ENCODE measurements around the gene LPP.

LPP gene

DNA sequence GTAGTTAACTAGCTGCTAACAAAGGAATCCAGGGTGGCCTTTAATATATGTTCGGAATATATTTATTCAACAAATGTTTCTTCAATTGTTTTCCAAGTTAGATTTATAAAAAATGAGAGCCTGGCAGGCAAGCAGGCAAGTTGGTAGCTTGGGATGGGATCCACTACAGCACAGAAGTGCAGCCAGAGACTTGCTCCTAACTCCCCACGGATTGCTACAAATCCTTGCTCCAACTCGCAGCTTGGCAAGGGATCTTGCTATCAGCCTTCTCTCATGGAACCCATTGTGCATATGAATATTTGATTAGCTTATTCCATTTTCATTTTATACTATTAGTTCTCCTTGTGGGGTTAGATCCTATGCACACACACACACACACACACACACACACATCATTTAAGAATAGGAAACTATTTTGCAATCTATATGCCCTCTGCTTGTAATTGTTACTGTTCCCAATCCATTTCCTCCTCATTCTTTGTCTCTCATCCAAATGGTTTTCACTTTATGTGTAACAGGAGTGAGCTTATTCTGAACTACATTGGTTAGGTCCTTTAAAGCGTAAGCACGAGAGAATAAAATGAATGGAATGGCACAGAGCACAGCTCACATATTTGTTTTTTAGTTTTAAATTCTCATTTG is 505.6 kb downstream of the LPP start:
- no peak for DNase-seq (ENCODE audit: low spot score)
- no peak for FAIRE-seq

DNA sequence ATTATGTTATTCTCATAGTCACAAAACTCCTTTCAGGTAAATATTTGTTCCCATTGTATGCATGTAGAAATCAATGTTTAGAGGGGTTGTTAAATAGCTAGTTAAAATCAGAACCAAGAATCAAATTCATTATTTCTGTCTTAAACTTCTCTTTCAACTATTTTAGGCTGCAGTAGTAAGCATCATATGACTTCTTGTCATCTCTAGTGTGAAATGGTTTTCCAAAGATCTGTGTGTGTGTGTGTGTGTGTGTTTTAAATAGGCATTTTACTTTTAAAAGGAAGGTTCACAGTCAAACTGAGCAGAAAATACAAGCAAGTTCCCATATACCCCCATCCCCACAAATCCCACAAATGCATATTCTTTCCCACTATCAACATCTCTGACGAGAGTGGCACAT is 506.5 kb downstream of the LPP start:
- no peak for DNase-seq (ENCODE audit: low spot score)
- no peak for FAIRE-seq

DNA sequence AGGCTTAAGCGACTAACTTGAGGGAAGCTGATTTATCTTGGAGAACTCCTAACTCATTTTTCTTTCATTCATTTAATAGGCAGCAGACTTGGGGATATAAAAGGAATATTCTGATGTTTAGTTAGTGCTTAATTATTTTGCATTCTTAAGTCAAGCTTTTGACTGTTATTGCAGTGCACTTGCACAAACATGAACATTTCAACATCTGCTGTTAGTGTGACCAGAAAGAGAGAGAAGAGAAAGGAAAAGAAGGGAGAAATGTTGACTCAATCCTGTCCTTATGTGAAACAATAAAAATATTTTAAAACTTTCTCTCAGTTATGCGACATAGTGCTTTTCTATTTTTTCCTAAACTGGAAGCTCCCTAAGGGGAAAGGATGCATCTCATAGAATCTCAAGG is 507.8 kb downstream of the LPP start:
- DNase-seq (ENCODE audit: low spot score): no peak
- FAIRE-seq: no peak

DNA sequence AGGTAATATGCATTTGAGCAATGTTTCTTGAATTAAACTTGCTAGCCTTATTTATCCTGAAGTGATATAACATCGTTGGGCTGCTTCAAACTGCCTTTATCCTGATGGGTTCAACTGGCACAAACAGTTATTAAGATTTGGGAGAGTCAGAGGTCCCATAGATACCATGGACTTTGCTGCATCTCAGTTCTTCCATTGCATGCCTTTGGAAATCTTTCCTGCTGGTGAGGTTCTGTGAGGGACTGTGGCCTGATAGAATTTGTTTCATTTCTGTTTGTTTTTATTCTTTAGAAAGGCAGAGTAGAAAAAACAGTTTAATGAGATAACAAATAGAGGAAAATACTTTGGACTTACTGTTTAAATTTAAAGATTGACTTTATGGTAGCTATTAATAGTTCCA is 508.3 kb downstream of the LPP start:
- DNase-seq (ENCODE audit: low spot score) (no peak), FAIRE-seq (no peak)

DNA sequence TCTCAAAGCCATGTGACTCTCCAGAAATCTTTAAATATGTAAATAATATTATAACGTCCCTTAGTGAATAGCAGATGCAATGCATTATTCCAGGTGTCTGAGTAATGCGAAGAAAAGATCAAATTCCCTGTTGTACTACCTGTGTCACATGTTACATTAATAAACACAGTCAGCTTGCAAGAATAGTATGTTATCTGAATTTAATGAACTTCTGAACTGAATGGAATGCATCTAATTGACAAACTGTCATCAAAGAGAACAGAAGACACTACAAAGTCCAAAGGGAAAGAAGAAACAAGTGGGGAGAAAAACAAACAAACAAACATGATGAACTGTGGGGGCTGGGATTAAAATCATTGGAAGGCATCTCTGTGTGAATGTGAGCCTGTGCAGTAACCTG is 508.8 kb downstream of the LPP start:
- FAIRE-seq (no peak), DNase-seq (ENCODE audit: low spot score) (no peak)

DNA sequence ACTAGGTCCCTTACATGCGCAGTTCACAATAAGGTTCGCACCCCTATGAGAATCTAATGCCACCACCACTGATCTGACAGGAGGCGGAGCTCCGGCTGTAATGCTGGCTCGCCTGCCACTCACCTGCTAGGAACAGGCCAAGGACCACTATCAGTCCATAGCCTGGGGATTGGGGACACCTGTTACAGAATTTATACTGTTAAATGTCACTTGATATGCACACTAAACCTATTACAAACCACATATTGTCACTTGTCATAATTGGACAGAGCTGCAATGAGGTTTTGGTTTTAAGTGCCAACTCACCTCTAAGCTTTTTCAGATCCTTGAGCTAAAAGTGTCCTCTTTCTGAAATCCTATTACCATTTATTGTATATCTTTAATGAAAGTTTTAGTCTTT is 509.9 kb downstream of the LPP start:
- DNase-seq (ENCODE audit: low spot score): no peak
- FAIRE-seq: no peak

DNA sequence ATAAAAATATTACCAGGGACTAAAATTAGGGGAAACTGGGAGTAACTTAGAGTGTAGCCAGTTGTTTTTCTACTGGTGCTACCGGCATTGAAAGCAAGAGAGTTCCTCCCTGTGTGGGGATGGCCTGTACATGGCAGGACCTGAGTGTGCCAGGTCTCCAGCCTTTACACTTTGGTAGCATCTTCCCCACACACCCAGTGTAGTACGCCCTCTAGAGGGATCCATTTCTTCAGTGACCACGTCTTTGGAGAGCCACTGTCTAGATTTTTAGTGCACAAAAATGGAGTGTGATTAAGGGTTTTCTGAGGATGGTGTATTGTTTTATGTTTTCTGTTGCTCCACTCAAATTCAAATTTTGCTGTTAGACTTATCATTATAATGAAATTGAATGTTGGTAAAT is 510.8 kb downstream of the LPP start:
- no peak for FAIRE-seq
- no peak for DNase-seq (ENCODE audit: low spot score)

DNA sequence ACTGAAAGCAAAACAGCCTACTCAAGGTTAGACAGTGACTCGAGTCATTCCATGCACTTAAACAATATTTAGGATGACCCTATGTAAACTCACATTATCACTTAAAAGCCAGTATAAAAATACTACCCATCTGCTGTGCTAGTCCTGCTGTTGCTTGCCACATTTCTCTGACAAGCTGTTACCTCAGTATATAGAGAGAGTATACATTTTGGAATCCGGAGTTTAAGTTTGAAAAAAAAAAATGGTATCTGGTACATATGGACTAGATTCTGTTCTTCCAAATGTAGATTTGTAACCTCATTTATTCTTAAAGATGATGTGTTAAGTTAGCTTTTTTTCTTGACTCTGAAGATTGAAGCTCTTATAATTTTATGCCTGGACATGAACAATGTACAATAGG is 514.0 kb downstream of the LPP start:
- FAIRE-seq (no peak), DNase-seq (ENCODE audit: low spot score) (no peak)

DNA sequence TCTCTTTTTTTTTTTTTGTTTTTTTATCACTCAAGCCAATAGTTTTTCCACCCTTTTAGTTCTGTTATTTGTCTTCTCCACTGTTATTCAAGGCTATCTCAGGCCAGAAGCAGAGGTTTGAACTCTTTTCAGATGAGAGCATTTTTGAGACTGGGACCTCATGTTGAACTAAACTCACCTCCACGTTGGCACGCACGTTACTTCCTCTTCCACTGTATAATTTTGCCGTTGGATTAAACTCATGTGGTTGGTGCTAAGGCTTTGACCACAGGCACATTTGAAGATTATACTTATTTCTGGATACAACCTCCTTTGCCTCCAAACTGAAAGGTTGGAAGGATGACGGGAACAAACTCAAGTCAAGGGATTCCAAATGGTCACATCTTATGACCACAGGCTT is 516.5 kb downstream of the LPP start:
- FAIRE-seq (no peak), DNase-seq (ENCODE audit: low spot score) (no peak)

DNA sequence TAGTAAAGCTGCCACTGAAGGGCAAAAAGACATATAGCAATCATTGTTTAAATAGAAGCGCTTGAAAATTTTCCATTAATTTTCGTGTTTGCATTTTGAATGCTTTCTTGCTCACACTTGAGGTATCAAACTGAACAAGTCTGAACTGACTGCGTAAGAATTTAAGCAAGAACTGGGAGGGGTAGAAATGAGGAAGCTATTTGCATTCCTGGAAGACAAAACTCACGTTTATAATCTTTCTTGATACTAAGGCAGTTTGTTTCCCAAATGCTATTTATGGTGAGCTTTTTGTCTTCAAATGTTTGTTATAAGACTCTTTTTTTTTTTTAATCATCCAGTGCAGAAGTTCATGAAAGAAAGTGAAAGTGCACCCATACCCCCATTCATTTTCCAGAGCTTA is 518.0 kb downstream of the LPP start:
- no peak for FAIRE-seq
- no peak for DNase-seq (ENCODE audit: low spot score)

DNA sequence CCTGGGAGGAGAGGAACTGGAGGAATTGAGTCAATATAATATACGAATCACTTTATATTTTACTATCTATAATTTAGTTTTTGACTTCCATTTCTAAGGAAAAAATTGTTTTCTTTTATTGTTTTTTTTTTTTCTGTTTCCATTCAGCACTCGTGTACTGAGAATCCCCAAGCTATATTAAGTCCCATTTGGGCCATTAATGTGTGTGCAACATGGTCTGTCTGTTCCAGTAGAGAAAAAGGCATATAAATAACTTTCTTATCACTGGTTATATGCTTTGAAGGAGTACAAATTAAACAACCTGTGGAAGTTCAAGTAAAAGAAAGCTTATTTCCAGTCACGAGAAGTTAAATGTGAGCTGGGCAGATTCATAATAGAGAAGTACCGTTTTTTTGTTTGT is 518.9 kb downstream of the LPP start:
- no peak for FAIRE-seq
- DNase-seq (ENCODE audit: low spot score): no peak

DNA sequence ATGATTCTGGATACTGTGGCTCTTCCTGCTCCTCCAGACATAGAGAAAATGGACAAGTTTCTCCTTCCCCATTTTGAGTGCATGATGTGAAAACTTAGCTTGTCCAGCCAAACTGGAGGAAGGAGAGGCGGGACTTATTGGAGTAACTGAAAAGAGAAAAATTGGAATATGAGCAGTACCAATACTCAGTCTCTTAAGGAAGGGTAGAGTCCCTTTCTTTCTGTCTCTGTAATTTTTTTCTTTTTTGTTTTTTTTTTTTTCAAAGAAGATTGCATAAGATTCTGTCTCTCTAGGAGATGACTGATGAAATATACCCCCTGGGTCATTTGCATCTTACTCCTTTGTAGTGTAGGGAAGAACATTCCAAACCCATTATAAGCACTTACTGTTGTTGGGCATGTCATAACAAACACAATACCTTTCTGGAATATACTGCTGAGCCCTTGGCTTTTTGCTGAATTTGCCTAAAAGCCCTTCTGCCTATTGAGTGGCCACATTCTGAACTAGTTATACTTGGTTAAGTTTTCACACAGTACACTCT is 519.8 kb downstream of the LPP start:
- FAIRE-seq (no peak), DNase-seq (ENCODE audit: low spot score) (no peak)

DNA sequence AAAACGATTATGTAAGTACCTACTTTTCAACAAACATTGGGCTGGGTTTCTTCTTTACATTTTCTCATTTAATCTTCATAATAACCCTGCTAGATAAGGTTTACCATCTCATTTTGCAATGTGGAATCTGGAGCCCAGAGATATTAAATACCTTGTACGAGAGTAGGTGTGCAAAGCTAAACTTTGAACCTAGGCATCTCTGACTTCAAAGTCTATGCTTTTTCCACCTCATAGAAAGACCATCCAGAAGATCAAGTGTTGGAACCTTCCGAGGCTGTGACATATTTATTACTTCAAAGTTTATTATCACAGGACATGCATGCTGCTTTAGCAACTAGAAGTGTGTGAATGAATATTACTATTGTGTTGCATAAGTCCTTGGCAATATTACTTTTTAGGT is 520.6 kb downstream of the LPP start:
- no peak for FAIRE-seq
- no peak for DNase-seq (ENCODE audit: low spot score)

DNA sequence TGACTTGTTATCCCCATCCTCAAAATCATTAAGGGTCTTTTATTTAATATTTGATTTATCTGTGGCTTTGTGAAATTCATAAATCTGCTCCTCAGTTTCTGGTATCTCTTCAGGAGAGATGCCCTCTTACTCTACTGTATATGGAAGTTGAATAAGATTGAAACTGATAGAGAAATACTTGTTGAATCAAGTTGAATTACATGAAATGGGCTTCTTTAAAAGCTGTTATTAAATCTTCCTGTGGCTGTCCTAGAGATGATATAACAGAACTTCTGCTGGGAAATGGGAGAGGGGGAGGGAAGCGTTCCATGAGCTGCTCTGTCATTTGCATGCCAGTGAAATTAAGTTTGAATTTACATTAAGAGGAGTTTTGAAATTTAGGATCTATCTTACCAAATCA is 523.4 kb downstream of the LPP start:
- no peak for DNase-seq (ENCODE audit: low spot score)
- no peak for FAIRE-seq

DNA sequence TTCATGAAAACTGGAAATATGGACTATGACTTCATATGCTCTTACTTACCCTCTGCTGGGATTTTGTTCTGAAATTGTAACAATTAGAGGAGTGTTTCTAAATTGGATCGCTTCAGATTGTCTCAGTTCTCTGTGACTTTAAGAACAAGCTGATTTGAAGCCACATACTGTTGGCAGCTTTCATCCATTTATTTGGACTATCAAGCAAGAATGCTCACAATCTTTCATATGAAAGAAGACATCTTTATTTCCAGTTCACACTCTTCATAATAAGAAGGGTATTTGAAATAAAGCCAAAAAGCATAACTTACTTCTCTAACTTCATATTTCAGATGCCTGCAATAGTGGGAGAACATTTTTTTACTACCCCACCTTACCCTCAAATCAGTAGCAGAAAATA is 526.2 kb downstream of the LPP start:
- no peak for DNase-seq (ENCODE audit: low spot score)
- no peak for FAIRE-seq

DNA sequence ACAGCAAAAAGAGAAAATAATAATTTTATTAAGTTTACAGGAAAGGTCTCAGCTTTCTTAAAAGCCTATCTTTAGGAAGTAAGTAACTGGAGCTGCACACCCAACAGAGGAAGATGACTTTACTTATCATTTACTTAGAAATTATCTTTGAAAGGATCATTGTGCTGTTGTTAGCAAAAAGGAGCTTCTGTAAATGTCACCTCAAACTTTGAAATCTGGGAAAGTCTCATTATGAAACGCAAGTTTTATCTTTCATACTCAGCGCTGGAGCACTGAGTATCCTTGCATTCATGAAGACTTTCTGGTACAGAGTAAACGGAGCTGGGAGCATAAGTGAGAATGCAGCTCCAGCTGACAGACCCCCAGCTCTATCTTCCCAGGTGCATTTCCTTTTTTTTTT is 526.6 kb downstream of the LPP start:
- FAIRE-seq (no peak), DNase-seq (ENCODE audit: low spot score) (no peak)

DNA sequence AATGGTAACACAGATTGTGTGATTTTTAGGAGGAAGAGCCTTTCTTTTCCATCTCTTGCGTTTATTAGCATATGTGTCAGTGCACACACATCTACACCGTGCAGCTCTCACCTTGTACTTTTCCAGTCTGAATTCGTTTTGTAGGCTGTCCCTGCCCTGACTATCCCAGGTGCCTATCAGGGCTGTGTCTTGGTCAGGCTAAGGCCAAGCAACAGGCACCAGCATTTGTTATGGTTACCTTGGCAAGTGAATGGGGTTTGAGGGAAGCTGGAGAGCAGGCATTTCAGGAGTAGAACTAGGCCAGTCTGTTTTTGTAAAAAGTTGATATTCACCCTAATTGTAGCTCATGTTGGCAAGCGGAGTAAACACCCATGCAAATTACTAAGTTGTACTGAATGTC is 528.4 kb downstream of the LPP start:
- FAIRE-seq: no peak
- no peak for DNase-seq (ENCODE audit: low spot score)

DNA sequence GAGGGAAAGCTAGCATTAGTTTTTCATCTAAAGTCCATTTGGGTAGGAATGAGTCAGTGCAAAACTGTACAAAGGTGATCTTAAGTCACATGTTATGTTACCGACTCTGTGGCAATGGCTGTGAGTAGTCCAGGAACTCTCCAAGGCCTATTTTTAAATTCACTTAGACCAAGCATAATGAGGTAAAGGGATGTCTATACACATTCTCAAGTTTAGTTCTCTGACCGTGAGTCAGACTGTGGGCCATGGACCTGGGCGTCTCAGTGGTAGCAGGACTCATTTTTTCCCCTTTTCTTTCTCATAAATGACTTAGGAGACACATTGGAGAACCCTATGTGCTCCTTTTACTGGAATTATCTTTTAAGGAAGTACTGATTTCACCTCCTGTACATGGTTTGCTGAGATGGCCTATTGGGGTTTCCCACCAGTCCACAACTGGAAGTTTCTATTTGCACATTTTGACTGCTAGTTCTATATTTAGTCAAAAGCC is 529.1 kb downstream of the LPP start:
- DNase-seq (ENCODE audit: low spot score): peak; percentile 89

DNA sequence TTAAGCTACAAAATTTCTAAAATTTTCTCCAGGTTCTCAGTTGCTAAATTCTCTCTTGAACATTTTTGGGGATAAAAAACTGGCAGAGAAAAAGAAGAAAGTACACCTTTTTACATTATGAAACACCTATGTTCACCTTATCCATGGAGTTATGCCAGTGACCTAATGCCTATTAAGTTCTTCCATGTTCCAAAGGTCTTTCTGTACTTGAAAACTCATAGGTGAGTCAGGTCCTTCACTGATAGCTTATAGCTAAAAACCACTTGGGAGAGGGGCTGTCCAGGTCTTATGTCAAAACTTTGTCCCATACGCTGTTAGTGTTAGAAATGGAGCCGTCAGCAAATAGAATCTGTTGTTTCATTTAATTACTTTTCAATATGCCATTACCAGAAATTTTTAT is 530.3 kb downstream of the LPP start:
- no peak for FAIRE-seq

More for the DNA sequence above, 529.1 kb downstream of the LPP start:
- peak; percentile 93 for FAIRE-seq

DNA sequence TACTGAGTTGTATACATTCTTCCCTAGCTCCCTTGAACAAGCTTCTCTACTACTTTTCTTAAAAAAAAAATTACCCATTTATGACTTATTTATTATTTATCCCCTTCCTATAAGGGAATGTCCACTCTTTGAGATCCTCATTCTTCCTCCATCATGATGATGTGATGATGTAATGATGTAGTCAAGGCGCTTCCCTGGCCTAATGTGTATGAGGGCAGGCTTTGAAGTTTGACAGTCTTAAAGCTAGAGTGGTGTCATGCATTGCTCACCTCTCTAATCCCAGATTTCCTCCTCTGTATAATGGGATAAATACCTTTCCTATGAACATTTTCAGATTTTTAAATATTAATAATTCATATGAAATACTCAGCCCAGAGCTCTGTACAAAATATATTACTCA is 531.8 kb downstream of the LPP start:
- DNase-seq (ENCODE audit: low spot score) (no peak), FAIRE-seq (no peak)

More for the DNA sequence above, 530.3 kb downstream of the LPP start:
- DNase-seq (ENCODE audit: low spot score): no peak

DNA sequence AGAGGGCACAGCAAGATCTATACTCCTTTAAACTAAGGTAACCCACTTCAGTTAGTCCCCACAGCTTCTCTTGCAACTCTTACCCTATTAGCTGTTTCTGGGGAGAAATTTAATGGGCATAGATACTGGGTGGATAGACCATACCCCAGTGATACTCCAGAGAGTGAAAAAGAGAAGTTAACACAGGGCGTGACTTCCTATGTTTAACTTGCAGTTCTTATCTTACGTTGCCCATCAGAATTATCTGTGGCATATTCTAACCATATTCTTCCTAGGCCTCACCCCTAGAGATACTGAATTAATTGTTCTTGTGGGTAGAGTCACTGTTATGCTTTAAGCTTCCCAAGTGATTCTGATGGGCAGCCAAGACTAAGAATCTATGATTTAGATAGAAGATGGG is 532.4 kb downstream of the LPP start:
- FAIRE-seq: no peak
- no peak for DNase-seq (ENCODE audit: low spot score)

DNA sequence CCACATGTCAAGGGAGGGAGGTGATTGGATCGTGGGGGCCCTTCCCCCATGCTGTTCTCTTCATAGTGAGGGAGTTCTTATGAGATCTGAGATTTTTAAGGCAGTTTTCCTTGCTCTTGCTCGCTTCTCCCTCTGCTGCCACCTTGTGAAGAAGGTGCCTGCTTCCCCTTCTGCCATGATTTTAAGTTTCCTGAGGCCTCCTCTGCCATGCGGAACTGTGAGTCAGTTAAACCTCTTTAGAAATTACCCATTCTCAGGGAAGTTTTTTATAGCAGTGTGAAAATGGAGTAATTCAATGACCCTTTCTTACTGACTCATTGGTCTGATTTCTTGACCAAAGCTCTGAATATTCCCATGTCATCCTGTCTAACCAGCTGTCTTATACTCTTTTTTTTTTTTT is 533.4 kb downstream of the LPP start:
- FAIRE-seq (peak; percentile 96), DNase-seq (ENCODE audit: low spot score) (peak; percentile 93)

DNA sequence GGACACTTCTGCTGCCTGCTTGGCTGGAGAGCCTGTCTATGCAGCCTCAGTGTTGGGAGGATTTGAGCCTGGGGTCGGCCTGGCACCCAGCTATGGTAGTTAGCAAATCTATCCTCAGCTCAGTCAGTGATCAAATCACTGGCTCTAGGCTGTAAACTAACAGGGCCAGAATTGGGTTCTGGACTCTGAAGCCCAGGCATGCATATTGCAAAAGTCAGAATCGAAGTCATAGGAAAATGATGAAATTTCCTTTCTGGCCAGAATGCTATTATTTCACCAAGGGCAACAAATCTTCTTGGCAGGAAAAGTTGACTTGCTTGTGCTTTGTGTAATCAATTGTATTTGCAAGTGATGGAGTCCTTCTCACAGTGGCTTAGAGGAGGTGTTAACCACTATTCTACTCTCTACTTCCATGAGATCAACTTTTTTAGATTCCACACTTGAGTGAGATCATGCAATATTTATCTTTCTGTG is 535.2 kb downstream of the LPP start:
- DNase-seq (ENCODE audit: low spot score): no peak
- no peak for FAIRE-seq

DNA sequence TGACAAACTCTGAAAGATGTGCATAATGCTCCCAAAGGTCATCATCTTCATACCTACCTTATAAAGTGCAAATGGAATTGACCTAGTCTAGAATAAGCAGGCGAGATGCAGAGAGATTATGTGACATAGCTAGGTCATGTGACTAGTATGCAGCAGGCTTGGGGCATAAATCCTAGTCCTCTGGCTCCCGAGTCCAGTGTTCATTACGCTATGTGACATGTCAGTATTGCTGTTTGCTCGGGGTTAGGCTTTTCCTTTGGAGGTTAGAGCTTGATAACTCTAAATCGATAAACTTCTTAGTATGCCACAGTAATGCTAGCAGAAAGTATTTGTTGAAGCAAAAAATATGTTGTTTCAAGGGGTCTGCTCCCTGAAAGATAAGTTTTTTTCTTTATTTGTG is 536.1 kb downstream of the LPP start:
- no peak for DNase-seq (ENCODE audit: low spot score)
- no peak for FAIRE-seq

Measured in RCC 7860 (cell line).